Measurements from ENCODE around the gene MET.

- TF ChIP-seq, protein P1, sequence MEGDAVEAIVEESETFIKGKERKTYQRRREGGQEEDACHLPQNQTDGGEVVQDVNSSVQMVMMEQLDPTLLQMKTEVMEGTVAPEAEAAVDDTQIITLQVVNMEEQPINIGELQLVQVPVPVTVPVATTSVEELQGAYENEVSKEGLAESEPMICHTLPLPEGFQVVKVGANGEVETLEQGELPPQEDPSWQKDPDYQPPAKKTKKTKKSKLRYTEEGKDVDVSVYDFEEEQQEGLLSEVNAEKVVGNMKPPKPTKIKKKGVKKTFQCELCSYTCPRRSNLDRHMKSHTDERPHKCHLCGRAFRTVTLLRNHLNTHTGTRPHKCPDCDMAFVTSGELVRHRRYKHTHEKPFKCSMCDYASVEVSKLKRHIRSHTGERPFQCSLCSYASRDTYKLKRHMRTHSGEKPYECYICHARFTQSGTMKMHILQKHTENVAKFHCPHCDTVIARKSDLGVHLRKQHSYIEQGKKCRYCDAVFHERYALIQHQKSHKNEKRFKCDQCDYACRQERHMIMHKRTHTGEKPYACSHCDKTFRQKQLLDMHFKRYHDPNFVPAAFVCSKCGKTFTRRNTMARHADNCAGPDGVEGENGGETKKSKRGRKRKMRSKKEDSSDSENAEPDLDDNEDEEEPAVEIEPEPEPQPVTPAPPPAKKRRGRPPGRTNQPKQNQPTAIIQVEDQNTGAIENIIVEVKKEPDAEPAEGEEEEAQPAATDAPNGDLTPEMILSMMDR (IDR thresholded peaks at IDR 0.05 in 8 of 11, conservative IDR thresholded peaks at IDR 0.05 in 3 of 11), result no peak
- TF ChIP-seq POLR2A (IDR thresholded peaks at IDR 0.05), result no peak
These were observed 124.5 kb downstream of the MET start for GRCh38 chr7:116796471-116796870.
